A549 (cell line): Measurements from ENCODE around the gene PTPRN2. TPM values are rescaled to one million over a fixed set of nuclear protein-coding genes. Genes with fewer than 3 reads are reported as not detected.

Experiments
- ATAC-seq, 2 experiments: fragments of 200-7000 bp in 1 of 2; fragments of >200 bp in 1 of 2; cut with Nextera tagmentation in 1 of 2; cut with Tn5 transposase in 1 of 2; 3 replicates each; pipeline versions ENCODE4 v1.8.0 to v1.9.1; 2018 to 2020; ENCODE audit warnings: mild to moderate bottlenecking in 1 of 2, moderate library complexity in 1 of 2
- CTCF ChIA-PET: fragments of 300-600 bp; sonication (Branson Sonifier 250); formaldehyde crosslinking; extraction: SDS; loops from one replicate; lab custom pipeline; 2021; ENCODE audit warnings: antibody characterized with exemption, inconsistent platforms; lab: Yijun Ruan, JAX
- POLR2A ChIA-PET: fragments of 350-600 bp; formaldehyde crosslinking; extraction: SDS; loops from one replicate; lab custom pipeline; 2021; ENCODE audit warnings: antibody characterized with exemption, inconsistent platforms; lab: Yijun Ruan, JAX
- DNase-seq, 2 experiments: peaks; one replicate each; pipeline versions ENCODE4 v3.0.0 to v3.0.0-alpha.2; 2011 to 2016; ENCODE audit warnings: low read depth in 1 of 2, low spot score in 1 of 2
- FAIRE-seq: peaks from 2 replicates; lab custom pipeline; 2011; peaks lifted over from hg19 to GRCh38; lab: Jason Lieb, UNC
- H3K27ac ChIP-seq, 2 experiments: fragments of >200 bp; sonication (Bioruptor Twin); formaldehyde crosslinking; 3 replicates each; pipeline ENCODE4 v1.5.1; 2016 to 2017
- H3K4me1 ChIP-seq: fragments of >200 bp; sonication (Bioruptor Twin); formaldehyde crosslinking; 3 replicates; pipeline ENCODE4 v1.6.1; 2016
- H3K4me2 ChIP-seq: fragments of >200 bp; sonication (Bioruptor Twin); formaldehyde crosslinking; 3 replicates; pipeline ENCODE4 v1.6.1; 2016
- H3K4me3 ChIP-seq: fragments of >200 bp; sonication (Bioruptor Twin); formaldehyde crosslinking; 3 replicates; pipeline ENCODE4 v1.5.1; 2016
- H3K9me3 ChIP-seq: fragments of >200 bp; sonication (Bioruptor Twin); formaldehyde crosslinking; 3 replicates; pipeline ENCODE4 v1.6.1; 2016
- CBX8 ChIP-seq: fragments of 200-600 bp; sonication (generic); IDR thresholded peaks from 2 replicates; pipeline ENCODE4 v1.6.1; 2016
- CTCF ChIP-seq: fragments of >200 bp; sonication (Bioruptor Twin); formaldehyde crosslinking; IDR thresholded peaks from 3 replicates; pipeline ENCODE4 v1.5.1; 2016
- FOSL2 ChIP-seq, 2 experiments: fragments of 450-650 bp in 1 of 2; fragments of >200 bp in 1 of 2; sonication (Bioruptor Twin) in 1 of 2; formaldehyde crosslinking; IDR thresholded peaks; 2 replicates each; pipeline versions ENCODE4 v1.5.0 to v1.6.1; 2016 to 2020; ENCODE audit warnings: mild to moderate bottlenecking in 1 of 2, moderate library complexity in 1 of 2
- GATA3 ChIP-seq: IDR thresholded peaks from 2 replicates; pipeline ENCODE4 v1.6.1; 2012; ENCODE audit warnings: borderline replicate concordance
- HDAC2 ChIP-seq: fragments of 200-600 bp; sonication (generic); IDR thresholded peaks from 2 replicates; pipeline ENCODE4 v1.6.1; 2016
- HES2 ChIP-seq: fragments of >200 bp; sonication (Bioruptor Twin); formaldehyde crosslinking; IDR thresholded peaks from 2 replicates; pipeline ENCODE4 v1.6.1; 2016
- JUN ChIP-seq, 2 experiments: fragments of >200 bp; sonication (Bioruptor Twin); formaldehyde crosslinking; IDR thresholded peaks; 2 replicates in 1 of 2; 3 replicates in 1 of 2; pipeline ENCODE4 v1.6.1; 2016 to 2017
- JUNB ChIP-seq: fragments of >200 bp; sonication (Bioruptor Twin); formaldehyde crosslinking; IDR thresholded peaks from 2 replicates; pipeline ENCODE4 v1.6.1; 2016
- KDM1A ChIP-seq: fragments of 200-600 bp; sonication (generic); IDR thresholded peaks from 2 replicates; pipeline ENCODE4 v1.6.1; 2016; ENCODE audit warnings: low read depth, mild to moderate bottlenecking
- MAX ChIP-seq: IDR thresholded peaks from 2 replicates; pipeline ENCODE4 v1.6.1; 2012
- MYC ChIP-seq: IDR thresholded peaks from 2 replicates; pipeline ENCODE4 v1.6.1; 2012; ENCODE audit warnings: mild to moderate bottlenecking, inconsistent platforms, low read length, improper control_type of control experiment, borderline replicate concordance
- NR3C1 ChIP-seq: fragments of >200 bp; sonication (Bioruptor Twin); formaldehyde crosslinking; IDR thresholded peaks from 3 replicates; pipeline ENCODE4 v1.6.1; 2017
- POLR2A ChIP-seq: IDR thresholded peaks from 2 replicates; pipeline ENCODE4 v1.6.1; 2012; ENCODE audit warnings: mild to moderate bottlenecking, low read length
- RFX5 ChIP-seq: fragments of 450-650 bp; IDR thresholded peaks from 2 replicates; pipeline ENCODE4 v1.7.1; 2014; ENCODE audit warnings: antibody characterized with exemption, mild to moderate bottlenecking, moderate library complexity
- SREBF2 ChIP-seq: fragments of 450-650 bp; IDR thresholded peaks from 2 replicates; pipeline ENCODE4 v1.6.1; 2014; ENCODE audit warnings: mild to moderate bottlenecking, moderate library complexity
- TFCP2L1 ChIP-seq: fragments of 250-450 bp; sonication (Bioruptor Pico); IDR thresholded peaks from 2 replicates; pipeline ENCODE4 v1.5.0; 2021; ENCODE audit warnings: mild to moderate bottlenecking
- TP53 ChIP-seq: fragments of 250-450 bp; sonication (Bioruptor Pico); IDR thresholded peaks from 2 replicates; pipeline ENCODE4 v1.5.0; 2021; ENCODE audit warnings: mild to moderate bottlenecking, moderate library complexity
- WGBS: methylation state at CpG from one replicate; pipeline ENCODE4 v1.1.6; 2017; ENCODE audit errors: missing lambda C conversion rate; 5-methylcytosine and 5-hydroxymethylcytosine counted together
- polyA plus RNA-seq, 4 experiments: library from polyadenylated mRNA; depleted of rRNA in 3 of 4; stranded (reverse); fragments of >200 nt; fragmentation: RNase III in 1 of 4; extraction: RNeasy Plus Mini Kit Qiagen cat#74134 plus additional on column Dnase treatment in 1 of 4; gene quantifications; 2 replicates in 3 of 4; 3 replicates in 1 of 4; pipeline ENCODE4 v1.2.3, GENCODE V29; 2011 to 2017
- TF ChIP-seq, protein P1 (sequence below): fragments of 200-600 bp; sonication (generic); IDR thresholded peaks from 2 replicates; pipeline ENCODE4 v1.6.1; 2016; ENCODE audit warnings: antibody characterized with exemption, mild to moderate bottlenecking, moderate library complexity
- TF ChIP-seq, protein P2 (sequence below): fragments of 250-450 bp; sonication (Bioruptor Pico); IDR thresholded peaks from 2 replicates; pipeline ENCODE4 v1.5.0; 2021; ENCODE audit warnings: mild to moderate bottlenecking, moderate library complexity, borderline replicate concordance
- TF ChIP-seq, protein P3 (sequence below): fragments of 150-350 bp; IDR thresholded peaks from 2 replicates; pipeline ENCODE4 v1.6.1; 2014; ENCODE audit warnings: low read depth, mild to moderate bottlenecking, low read length

Gene PTPRN2
- polyA plus RNA-seq, 2 of the 4 experiments (the other 2 are of a cell fraction) = 0.41 to 1.2 TPM

- H3K4me3 ChIP-seq = no peak overlapping the region
- ChIA-PET CTCF (no interaction called here), POLR2A (no interaction called here)
- H3K4me1 ChIP-seq = no peaks in the 10 kb centered on the region
- ATAC-seq = no peak
- no peak overlapping the region for H3K27ac ChIP-seq
- 92% methylated on average over 23 of the region's 23 CpGs for WGBS
- H3K4me2 ChIP-seq = no peak overlapping the region
- H3K9me3 ChIP-seq = no peaks in the 10 kb centered on the region; the same call in 2 of the 3 replicates
- no peak for TF ChIP-seq HES2
- TF ChIP-seq, protein P1, sequence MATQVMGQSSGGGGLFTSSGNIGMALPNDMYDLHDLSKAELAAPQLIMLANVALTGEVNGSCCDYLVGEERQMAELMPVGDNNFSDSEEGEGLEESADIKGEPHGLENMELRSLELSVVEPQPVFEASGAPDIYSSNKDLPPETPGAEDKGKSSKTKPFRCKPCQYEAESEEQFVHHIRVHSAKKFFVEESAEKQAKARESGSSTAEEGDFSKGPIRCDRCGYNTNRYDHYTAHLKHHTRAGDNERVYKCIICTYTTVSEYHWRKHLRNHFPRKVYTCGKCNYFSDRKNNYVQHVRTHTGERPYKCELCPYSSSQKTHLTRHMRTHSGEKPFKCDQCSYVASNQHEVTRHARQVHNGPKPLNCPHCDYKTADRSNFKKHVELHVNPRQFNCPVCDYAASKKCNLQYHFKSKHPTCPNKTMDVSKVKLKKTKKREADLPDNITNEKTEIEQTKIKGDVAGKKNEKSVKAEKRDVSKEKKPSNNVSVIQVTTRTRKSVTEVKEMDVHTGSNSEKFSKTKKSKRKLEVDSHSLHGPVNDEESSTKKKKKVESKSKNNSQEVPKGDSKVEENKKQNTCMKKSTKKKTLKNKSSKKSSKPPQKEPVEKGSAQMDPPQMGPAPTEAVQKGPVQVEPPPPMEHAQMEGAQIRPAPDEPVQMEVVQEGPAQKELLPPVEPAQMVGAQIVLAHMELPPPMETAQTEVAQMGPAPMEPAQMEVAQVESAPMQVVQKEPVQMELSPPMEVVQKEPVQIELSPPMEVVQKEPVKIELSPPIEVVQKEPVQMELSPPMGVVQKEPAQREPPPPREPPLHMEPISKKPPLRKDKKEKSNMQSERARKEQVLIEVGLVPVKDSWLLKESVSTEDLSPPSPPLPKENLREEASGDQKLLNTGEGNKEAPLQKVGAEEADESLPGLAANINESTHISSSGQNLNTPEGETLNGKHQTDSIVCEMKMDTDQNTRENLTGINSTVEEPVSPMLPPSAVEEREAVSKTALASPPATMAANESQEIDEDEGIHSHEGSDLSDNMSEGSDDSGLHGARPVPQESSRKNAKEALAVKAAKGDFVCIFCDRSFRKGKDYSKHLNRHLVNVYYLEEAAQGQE = no peak
- no peak for TF ChIP-seq KDM1A
- no peak for TF ChIP-seq GATA3
- TF ChIP-seq JUNB = no peak
- no peak for TF ChIP-seq FOSL2 (IDR thresholded peaks at IDR 0.05)
- no peak for TF ChIP-seq FOSL2 (CRISPR knock-in tag; IDR thresholded peaks at IDR 0.05)
- no peak for TF ChIP-seq CBX8
- TF ChIP-seq POLR2A = no peak
- TF ChIP-seq CTCF = no peak
- no peak for TF ChIP-seq TFCP2L1
- TF ChIP-seq, protein P2, sequence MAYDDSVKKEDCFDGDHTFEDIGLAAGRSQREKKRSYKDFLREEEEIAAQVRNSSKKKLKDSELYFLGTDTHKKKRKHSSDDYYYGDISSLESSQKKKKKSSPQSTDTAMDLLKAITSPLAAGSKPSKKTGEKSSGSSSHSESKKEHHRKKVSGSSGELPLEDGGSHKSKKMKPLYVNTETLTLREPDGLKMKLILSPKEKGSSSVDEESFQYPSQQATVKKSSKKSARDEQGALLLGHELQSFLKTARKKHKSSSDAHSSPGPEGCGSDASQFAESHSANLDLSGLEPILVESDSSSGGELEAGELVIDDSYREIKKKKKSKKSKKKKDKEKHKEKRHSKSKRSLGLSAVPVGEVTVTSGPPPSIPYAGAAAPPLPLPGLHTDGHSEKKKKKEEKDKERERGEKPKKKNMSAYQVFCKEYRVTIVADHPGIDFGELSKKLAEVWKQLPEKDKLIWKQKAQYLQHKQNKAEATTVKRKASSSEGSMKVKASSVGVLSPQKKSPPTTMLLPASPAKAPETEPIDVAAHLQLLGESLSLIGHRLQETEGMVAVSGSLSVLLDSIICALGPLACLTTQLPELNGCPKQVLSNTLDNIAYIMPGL (CRISPR knock-in tag) = no peak
- no peak for DNase-seq
- FAIRE-seq = no peak
Observed at GRCh38 chr7:158424011-158424410, 163.6 kb downstream of the PTPRN2 start.

DNA sequence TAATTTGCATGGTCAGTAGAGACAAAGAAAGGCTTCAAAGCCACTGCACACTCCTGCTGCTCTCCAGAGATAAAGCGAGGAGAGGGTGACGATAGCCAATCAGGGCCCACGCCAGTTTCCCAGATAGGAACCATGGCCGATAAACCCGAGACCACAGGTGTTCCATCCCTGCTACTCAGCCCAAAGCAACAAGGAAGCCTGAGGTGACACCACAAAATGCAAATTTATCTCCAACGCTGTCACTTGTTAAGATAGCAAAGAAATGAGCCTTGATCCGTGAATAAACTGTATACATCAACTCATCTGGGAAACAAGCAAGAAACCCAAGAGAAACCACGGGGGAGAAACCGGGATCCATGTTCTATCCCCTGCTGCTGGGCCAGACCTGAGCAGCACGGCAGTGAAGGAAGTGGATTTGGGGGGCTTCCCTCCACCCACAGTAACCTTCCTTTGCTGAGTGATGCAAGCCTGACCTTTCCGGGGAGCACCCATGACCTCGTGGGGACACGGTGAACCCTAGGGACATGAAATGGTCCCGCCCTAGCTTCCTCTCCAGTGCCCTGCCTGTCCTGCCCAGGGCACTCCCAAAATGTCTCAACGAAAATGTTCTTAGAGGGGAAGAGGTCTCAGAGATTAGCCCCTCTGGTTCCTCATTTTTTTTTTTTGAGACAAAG lies 164.6 kb downstream of the PTPRN2 start:
- FAIRE-seq = no peak
- no peak overlapping the region for H3K4me3 ChIP-seq
- DNase-seq = no peak
- no peak for TF ChIP-seq JUN (IDR thresholded peaks at IDR 0.05)
- no peak for TF ChIP-seq TP53 (CRISPR knock-in tag)
- TF ChIP-seq POLR2A = no peak
- TF ChIP-seq SREBF2 = no peak
- TF ChIP-seq NR3C1 = no peak
- TF ChIP-seq, protein P3, sequence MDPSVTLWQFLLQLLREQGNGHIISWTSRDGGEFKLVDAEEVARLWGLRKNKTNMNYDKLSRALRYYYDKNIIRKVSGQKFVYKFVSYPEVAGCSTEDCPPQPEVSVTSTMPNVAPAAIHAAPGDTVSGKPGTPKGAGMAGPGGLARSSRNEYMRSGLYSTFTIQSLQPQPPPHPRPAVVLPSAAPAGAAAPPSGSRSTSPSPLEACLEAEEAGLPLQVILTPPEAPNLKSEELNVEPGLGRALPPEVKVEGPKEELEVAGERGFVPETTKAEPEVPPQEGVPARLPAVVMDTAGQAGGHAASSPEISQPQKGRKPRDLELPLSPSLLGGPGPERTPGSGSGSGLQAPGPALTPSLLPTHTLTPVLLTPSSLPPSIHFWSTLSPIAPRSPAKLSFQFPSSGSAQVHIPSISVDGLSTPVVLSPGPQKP = no peak
- no peak for TF ChIP-seq RFX5
- TF ChIP-seq MYC = no peak
- TF ChIP-seq HDAC2 = no peak
- no peak for TF ChIP-seq KDM1A
- TF ChIP-seq MAX = no peak
- no peak overlapping the region for H3K27ac ChIP-seq
- H3K9me3 ChIP-seq = peaks cover 2% of the 10 kb centered on the region; the same call in 2 of the 3 replicates
- H3K4me2 ChIP-seq = no peak overlapping the region
- CTCF ChIA-PET = interaction anchor here (1.5 kb wide), 1 partner anchor 14 kb away, joined by 6 read pairs; no protein-coding TSS in a partner anchor
- H3K4me1 ChIP-seq = no peaks in the 10 kb centered on the region
- POLR2A ChIA-PET = no interaction called here
- ATAC-seq = no peak
- 85% methylated on average over 15 of the region's 15 CpGs for WGBS
